ENCODE measurements around the gene GOSR2. TPM values are rescaled to one million over a fixed set of nuclear protein-coding genes. Genes with fewer than 3 reads are reported as not detected.

GOSR2 gene
- total and polyA plus RNA-seq, 12 donors, result 14.4 to 69.2 (median 43.3) TPM

DNA sequence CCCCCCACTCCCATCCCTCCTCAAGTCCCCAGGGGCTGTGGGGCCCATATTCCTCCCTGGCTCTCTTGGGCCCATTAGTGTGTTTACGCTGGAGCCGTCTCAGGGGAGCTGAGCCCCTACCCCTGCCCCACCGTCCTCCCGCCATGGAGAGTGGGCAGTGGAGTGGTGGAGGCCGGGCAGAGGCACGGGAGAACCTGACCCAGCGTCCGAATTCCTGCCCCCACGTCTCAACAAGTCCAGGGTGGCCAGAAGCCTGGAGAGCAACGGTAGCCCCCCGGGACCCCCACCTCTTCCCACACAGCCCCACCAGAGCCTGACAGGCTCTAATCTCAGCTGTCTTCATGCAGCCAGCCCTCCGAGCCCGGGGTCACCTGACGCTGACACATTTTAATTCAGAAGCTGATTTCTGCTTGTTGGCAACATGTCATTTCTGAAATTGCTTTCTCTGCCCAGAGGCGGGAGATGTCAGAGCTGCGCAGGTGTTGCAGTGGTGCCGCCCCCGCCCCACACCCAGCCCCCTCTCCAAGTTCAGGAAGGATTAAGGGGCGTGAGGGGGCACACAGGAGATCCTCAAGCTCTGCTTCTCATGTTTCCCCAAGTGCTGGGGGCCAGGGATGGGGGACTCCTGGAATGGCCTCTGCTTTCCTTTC is 39.0 kb upstream of the GOSR2 start:
- H3K9me3 ChIP-seq (replicated peaks in 1 of 3), result no peaks in the 10 kb centered on the region
- no peak for TF ChIP-seq CTCF (IDR thresholded peaks at IDR 0.05)
- no peak for TF ChIP-seq POLR2A (IDR thresholded peaks at IDR 0.05)
- no peak overlapping the region for H3K27ac ChIP-seq
- no peak overlapping the region for H3K4me3 ChIP-seq
- H3K4me1 ChIP-seq (replicated peaks in 1 of 2), result no peaks in the 10 kb centered on the region
- H3K27me3 ChIP-seq, result no peaks in the 10 kb centered on the region
- 51 to 60% (median 53%) methylated on average over 13 to 19 of the region's 19 CpGs for WGBS, 4 donors
- DNase-seq, result no peak
- H3K36me3 ChIP-seq (replicated peaks in 1 of 2), result no peaks in the 10 kb centered on the region
- intact Hi-C loops (cut with DNase I), result no loop called here

GRCh38 chr17:46884552-46884951 is 38.4 kb upstream of the GOSR2 start:
- DNase-seq, result no peak
- no peaks in the 10 kb centered on the region for H3K36me3 ChIP-seq (replicated peaks in 1 of 2)
- no peaks in the 10 kb centered on the region for H3K27me3 ChIP-seq
- intact Hi-C loops (cut with DNase I), result no loop called here
- H3K9me3 ChIP-seq (replicated peaks in 1 of 3), result no peaks in the 10 kb centered on the region
- no peak overlapping the region for H3K27ac ChIP-seq
- no peaks in the 10 kb centered on the region for H3K4me1 ChIP-seq (replicated peaks in 1 of 2)
- TF ChIP-seq CTCF (IDR thresholded peaks at IDR 0.05) (no peak), POLR2A (IDR thresholded peaks at IDR 0.05) (no peak)
- H3K4me3 ChIP-seq, result no peak overlapping the region
- WGBS, 4 donors, result 71 to 82% (median 79%) methylated on average over 3 to 7 of the region's 7 CpGs

- 70 to 77% (median 75%) methylated on average over 8 to 10 of the region's 10 CpGs for WGBS, 4 donors
- H3K36me3 ChIP-seq (replicated peaks in 1 of 2), result no peaks in the 10 kb centered on the region
- H3K4me3 ChIP-seq, result no peak overlapping the region
- no peak for TF ChIP-seq CTCF (IDR thresholded peaks at IDR 0.05)
- TF ChIP-seq POLR2A (IDR thresholded peaks at IDR 0.05), result no peak
- intact Hi-C loops (cut with DNase I), result no loop called here
- DNase-seq, result no peak
- H3K9me3 ChIP-seq (replicated peaks in 1 of 3), result no peaks in the 10 kb centered on the region
- H3K4me1 ChIP-seq (replicated peaks in 1 of 2), result no peaks in the 10 kb centered on the region
- no peaks in the 10 kb centered on the region for H3K27me3 ChIP-seq
- no peak overlapping the region for H3K27ac ChIP-seq
Observed at GRCh38 chr17:46885415-46886309, 37.3 kb upstream of the GOSR2 start.

- Histone ChIP-seq H3K4me1 (replicated peaks in 1 of 2) (no peaks in the 10 kb centered on the region), H3K4me3 (no peak overlapping the region), H3K27me3 (no peaks in the 10 kb centered on the region), H3K9me3 (replicated peaks in 1 of 3) (no peaks in the 10 kb centered on the region), H3K36me3 (replicated peaks in 1 of 2) (no peaks in the 10 kb centered on the region), H3K27ac (no peak overlapping the region)
- TF ChIP-seq CTCF (IDR thresholded peaks at IDR 0.05) (no peak), POLR2A (IDR thresholded peaks at IDR 0.05) (no peak)
- WGBS, 4 donors, result 77 to 88% (median 81%) methylated on average over 1 of the region's 1 CpG
- intact Hi-C loops (cut with DNase I), result no loop called here
- no peak for DNase-seq
Observed at GRCh38 chr17:46886310-46886663, 36.7 kb upstream of the GOSR2 start.
